SK-N-SH treated with all-trans-retinoic acid at 6 μM for 48 hours (cell line): ENCODE measurements around the gene CYTH3.

Source experiments
- ARNTL ChIP-seq: fragments of 450-650 bp; formaldehyde crosslinking; IDR thresholded peaks from 2 replicates; pipeline ENCODE4 v1.5.0; 2020; ENCODE audit warnings: low read depth, mild to moderate bottlenecking, moderate library complexity, borderline replicate concordance
- CSDC2 ChIP-seq: fragments of 250-450 bp; sonication (Bioruptor Pico); IDR thresholded peaks from 2 replicates; pipeline ENCODE4 v1.5.0; 2020; ENCODE audit warnings: mild to moderate bottlenecking, moderate library complexity
- ESRRG ChIP-seq: fragments of 250-450 bp; sonication (Bioruptor Pico); IDR thresholded peaks from 2 replicates; pipeline ENCODE4 v1.6.1; 2021; ENCODE audit warnings: mild to moderate bottlenecking
- GLIS3 ChIP-seq: fragments of 250-450 bp; sonication (Bioruptor Pico); IDR thresholded peaks from 2 replicates; pipeline ENCODE4 v1.5.0; 2020; ENCODE audit warnings: mild to moderate bottlenecking, moderate library complexity
- PPARA ChIP-seq: fragments of 250-450 bp; sonication (Bioruptor Pico); IDR thresholded peaks from 2 replicates; pipeline ENCODE4 v1.5.0; 2020; ENCODE audit warnings: mild to moderate bottlenecking, borderline replicate concordance
- RARB ChIP-seq: fragments of 250-450 bp; sonication (Bioruptor Pico); IDR thresholded peaks from 2 replicates; pipeline ENCODE4 v1.8.0; 2021; ENCODE audit warnings: mild to moderate bottlenecking, moderate library complexity
- ZFP3 ChIP-seq: fragments of 250-450 bp; sonication (Bioruptor Pico); IDR thresholded peaks from 2 replicates; pipeline ENCODE4 v1.5.0; 2020; ENCODE audit warnings: mild to moderate bottlenecking, moderate library complexity
- ZFP30 ChIP-seq: fragments of 450-650 bp; formaldehyde crosslinking; IDR thresholded peaks from 2 replicates; pipeline ENCODE4 v1.5.0; 2022; ENCODE audit warnings: mild to moderate bottlenecking, moderate library complexity
- ZNF565 ChIP-seq: fragments of 450-650 bp; formaldehyde crosslinking; conservative IDR thresholded peaks from 2 replicates; pipeline ENCODE4 v1.5.0; 2020; ENCODE audit warnings: low read depth, mild to moderate bottlenecking, moderate library complexity
- ZNF70 ChIP-seq: fragments of 450-650 bp; formaldehyde crosslinking; IDR thresholded peaks from 2 replicates; pipeline ENCODE4 v1.5.0; 2020; ENCODE audit warnings: mild to moderate bottlenecking, moderate library complexity
- TF ChIP-seq, protein P1 (sequence below): fragments of 250-450 bp; sonication (Bioruptor Pico); IDR thresholded peaks from 2 replicates; pipeline ENCODE4 v1.5.1; 2020; ENCODE audit warnings: low read depth, mild to moderate bottlenecking, moderate library complexity
- TF ChIP-seq, protein P2 (sequence below): fragments of 250-450 bp; sonication (Bioruptor Pico); IDR thresholded peaks from 2 replicates; pipeline ENCODE4 v1.8.0; 2020; ENCODE audit warnings: mild to moderate bottlenecking, moderate library complexity, borderline replicate concordance

DNA sequence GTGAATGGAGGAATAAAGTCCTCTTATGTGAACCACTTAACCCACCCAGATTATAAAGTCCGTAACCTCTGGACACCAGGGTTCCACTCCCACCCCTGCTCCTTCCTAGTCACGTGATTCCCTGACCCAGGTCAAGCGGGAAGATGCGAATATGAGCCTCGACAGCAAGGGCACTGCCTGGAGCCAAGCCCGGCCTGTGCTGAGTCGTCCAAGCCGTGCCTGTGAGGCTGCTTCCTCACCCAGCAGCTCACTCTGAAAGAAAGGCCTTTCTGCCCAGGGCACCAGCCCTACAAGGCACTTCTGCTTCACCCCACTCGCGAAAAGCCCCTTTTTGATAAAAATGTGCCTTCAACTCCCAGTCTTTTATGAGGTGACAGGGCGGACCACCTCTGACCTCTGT is 85.8 kb downstream of the CYTH3 start:
- TF ChIP-seq PPARA (CRISPR knock-in tag) = no peak
- TF ChIP-seq, protein P1, sequence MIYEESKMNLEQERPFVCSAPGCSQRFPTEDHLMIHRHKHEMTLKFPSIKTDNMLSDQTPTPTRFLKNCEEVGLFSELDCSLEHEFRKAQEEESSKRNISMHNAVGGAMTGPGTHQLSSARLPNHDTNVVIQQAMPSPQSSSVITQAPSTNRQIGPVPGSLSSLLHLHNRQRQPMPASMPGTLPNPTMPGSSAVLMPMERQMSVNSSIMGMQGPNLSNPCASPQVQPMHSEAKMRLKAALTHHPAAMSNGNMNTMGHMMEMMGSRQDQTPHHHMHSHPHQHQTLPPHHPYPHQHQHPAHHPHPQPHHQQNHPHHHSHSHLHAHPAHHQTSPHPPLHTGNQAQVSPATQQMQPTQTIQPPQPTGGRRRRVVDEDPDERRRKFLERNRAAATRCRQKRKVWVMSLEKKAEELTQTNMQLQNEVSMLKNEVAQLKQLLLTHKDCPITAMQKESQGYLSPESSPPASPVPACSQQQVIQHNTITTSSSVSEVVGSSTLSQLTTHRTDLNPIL = no peak
- no peak for TF ChIP-seq RARB
- TF ChIP-seq ARNTL (CRISPR knock-in tag) = no peak
- no peak for TF ChIP-seq ZNF70 (CRISPR knock-in tag)
- no peak for TF ChIP-seq ZFP3 (CRISPR knock-in tag)
- TF ChIP-seq, protein P2, sequence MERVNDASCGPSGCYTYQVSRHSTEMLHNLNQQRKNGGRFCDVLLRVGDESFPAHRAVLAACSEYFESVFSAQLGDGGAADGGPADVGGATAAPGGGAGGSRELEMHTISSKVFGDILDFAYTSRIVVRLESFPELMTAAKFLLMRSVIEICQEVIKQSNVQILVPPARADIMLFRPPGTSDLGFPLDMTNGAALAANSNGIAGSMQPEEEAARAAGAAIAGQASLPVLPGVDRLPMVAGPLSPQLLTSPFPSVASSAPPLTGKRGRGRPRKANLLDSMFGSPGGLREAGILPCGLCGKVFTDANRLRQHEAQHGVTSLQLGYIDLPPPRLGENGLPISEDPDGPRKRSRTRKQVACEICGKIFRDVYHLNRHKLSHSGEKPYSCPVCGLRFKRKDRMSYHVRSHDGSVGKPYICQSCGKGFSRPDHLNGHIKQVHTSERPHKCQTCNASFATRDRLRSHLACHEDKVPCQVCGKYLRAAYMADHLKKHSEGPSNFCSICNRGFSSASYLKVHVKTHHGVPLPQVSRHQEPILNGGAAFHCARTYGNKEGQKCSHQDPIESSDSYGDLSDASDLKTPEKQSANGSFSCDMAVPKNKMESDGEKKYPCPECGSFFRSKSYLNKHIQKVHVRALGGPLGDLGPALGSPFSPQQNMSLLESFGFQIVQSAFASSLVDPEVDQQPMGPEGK (CRISPR knock-in tag) = no peak
- TF ChIP-seq GLIS3 (CRISPR knock-in tag) = no peak
- no peak for TF ChIP-seq ZNF565 (CRISPR knock-in tag)
- TF ChIP-seq ZFP30 (CRISPR knock-in tag) = no peak
- TF ChIP-seq CSDC2 (CRISPR knock-in tag) = no peak
- no peak for TF ChIP-seq ESRRG
